ENCODE measurements around the gene PSTPIP1.

- TF ChIP-seq, protein P1, sequence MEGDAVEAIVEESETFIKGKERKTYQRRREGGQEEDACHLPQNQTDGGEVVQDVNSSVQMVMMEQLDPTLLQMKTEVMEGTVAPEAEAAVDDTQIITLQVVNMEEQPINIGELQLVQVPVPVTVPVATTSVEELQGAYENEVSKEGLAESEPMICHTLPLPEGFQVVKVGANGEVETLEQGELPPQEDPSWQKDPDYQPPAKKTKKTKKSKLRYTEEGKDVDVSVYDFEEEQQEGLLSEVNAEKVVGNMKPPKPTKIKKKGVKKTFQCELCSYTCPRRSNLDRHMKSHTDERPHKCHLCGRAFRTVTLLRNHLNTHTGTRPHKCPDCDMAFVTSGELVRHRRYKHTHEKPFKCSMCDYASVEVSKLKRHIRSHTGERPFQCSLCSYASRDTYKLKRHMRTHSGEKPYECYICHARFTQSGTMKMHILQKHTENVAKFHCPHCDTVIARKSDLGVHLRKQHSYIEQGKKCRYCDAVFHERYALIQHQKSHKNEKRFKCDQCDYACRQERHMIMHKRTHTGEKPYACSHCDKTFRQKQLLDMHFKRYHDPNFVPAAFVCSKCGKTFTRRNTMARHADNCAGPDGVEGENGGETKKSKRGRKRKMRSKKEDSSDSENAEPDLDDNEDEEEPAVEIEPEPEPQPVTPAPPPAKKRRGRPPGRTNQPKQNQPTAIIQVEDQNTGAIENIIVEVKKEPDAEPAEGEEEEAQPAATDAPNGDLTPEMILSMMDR (optimal IDR thresholded peaks at IDR 0.05 in 1 of 3, IDR thresholded peaks at IDR 0.05 in 1 of 3, conservative IDR thresholded peaks at IDR 0.05 in 1 of 3; ENCODE audit: extremely low read depth in 1 of 3, insufficient read depth in 2 of 3, low read length in 3 of 3) = no peak
- no peak for TF ChIP-seq EZH2 (IDR thresholded peaks at IDR 0.05; ENCODE audit: low read length)
These were observed 7.0 kb downstream of the PSTPIP1 start for GRCh38 chr15:77001966-77002365.
